ENCODE data around the gene SNX24. TPM values are rescaled to one million over a fixed set of nuclear protein-coding genes. Genes with fewer than 3 reads are reported as not detected.

The SNX24 gene
- polyA plus RNA-seq, 3 donors, result 3.5 to 10.6 (median 8.0) TPM

DNA sequence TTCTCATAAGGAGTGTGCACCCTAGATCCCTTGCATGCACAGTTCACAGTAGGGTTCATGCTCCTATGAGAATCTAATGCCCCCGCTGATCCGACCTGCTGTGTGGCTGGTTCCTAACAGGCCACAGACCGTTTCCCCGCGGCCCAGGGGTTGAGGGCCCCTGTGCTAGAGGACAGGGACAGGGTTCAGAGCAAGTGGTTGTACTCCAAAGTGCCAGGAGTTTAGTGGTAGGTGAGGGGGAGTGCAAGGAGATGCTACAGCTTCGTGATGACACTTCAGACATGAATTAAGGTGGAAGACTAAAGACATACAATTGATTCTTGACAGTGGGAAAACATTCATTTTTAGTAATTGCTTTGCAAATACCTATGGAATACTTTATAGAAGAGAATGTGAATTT is 40.5 kb downstream of the SNX24 start:
- H3K79me2 ChIP-seq (ENCODE audit: insufficient read depth, low read length), result no peaks in the 10 kb centered on the region
- peaks cover 0 to 6% (median 2%) of the 10 kb centered on the region in 7 donors for H3K9me3 Mint-ChIP-seq
- no peaks in the 10 kb centered on the region for H3K9me3 ChIP-seq (replicated peaks in 1 of 2; ENCODE audit: control insufficient read depth in 1 of 2, insufficient read depth in 1 of 2, low read length in 2 of 2)
- WGBS (ENCODE audit: insufficient coverage), result 96% methylated on average over 5 of the region's 6 CpGs
- TF ChIP-seq, protein P1, sequence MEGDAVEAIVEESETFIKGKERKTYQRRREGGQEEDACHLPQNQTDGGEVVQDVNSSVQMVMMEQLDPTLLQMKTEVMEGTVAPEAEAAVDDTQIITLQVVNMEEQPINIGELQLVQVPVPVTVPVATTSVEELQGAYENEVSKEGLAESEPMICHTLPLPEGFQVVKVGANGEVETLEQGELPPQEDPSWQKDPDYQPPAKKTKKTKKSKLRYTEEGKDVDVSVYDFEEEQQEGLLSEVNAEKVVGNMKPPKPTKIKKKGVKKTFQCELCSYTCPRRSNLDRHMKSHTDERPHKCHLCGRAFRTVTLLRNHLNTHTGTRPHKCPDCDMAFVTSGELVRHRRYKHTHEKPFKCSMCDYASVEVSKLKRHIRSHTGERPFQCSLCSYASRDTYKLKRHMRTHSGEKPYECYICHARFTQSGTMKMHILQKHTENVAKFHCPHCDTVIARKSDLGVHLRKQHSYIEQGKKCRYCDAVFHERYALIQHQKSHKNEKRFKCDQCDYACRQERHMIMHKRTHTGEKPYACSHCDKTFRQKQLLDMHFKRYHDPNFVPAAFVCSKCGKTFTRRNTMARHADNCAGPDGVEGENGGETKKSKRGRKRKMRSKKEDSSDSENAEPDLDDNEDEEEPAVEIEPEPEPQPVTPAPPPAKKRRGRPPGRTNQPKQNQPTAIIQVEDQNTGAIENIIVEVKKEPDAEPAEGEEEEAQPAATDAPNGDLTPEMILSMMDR (IDR thresholded peaks at IDR 0.05), result no peak
- H3K36me3 Mint-ChIP-seq, result peaks cover 2 to 4% of the 10 kb centered on the region in 2 donors
- no peak overlapping the region for H3K27ac ChIP-seq (ENCODE audit: low read depth in 1 of 2, low read length in 2 of 2)
- H3K4me3 Mint-ChIP-seq, result no peak overlapping the region
- no peaks in the 10 kb centered on the region for H3K36me3 ChIP-seq (replicated peaks in 1 of 2; ENCODE audit: control insufficient read depth in 1 of 2, insufficient read depth in 2 of 2, low read length in 2 of 2)
- H3K27ac Mint-ChIP-seq, result no peak overlapping the region
- H3K27me3 ChIP-seq (ENCODE audit: control insufficient read depth in 2 of 2, insufficient read depth in 2 of 2, low read length in 2 of 2), result no peaks in the 10 kb centered on the region
- H3K9ac ChIP-seq (ENCODE audit: insufficient read depth, low read length, poor library complexity, severe bottlenecking), result no peak overlapping the region
- H3K4me1 Mint-ChIP-seq, result peaks cover 15% of the 10 kb centered on the region
- H4K20me1 ChIP-seq (ENCODE audit: insufficient read depth, low read length), result no peaks in the 10 kb centered on the region
- peaks cover 0 to 2% (median 0%) of the 10 kb centered on the region in 3 donors for H3K27me3 Mint-ChIP-seq (ENCODE audit: low read depth in 3 of 3)
- H2AFZ ChIP-seq (ENCODE audit: insufficient read depth, low read depth, low read length, poor library complexity, severe bottlenecking), result no peak overlapping the region
- H3K4me1 ChIP-seq (ENCODE audit: control insufficient read depth in 1 of 2, insufficient read depth in 2 of 2, low read length in 2 of 2), result peaks cover 10 to 11% of the 10 kb centered on the region in 2 donors
- DNase-seq, result no peak
- intact Hi-C loops (cut with micrococcal nuclease), result no loop called here
- no peak overlapping the region for H3K4me3 ChIP-seq (replicated peaks in 1 of 3; ENCODE audit: low read depth in 2 of 3, low read length in 3 of 3)
- no peak overlapping the region for H3K4me2 ChIP-seq (replicated peaks; ENCODE audit: extremely low read depth, low read length, poor library complexity, severe bottlenecking)

DNA sequence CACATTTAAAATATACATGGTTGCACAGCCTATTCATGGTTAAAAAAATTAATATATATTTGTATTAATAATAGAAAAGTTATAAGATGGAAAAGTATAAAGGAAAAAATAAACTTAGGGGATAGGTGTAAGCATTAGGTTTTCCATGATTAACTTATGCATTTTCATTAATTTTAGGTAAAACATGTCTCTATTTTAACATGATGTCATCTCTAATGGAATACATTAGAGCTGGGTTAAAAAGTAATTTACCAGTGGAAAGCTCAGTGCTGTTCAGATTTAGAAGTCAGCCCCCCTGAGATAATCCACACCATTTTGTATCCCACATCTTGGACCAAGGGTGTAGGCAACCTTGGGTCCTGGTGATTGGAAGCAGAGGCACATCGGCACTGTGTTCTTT is 49.7 kb downstream of the SNX24 start:
- Histone ChIP-seq H3K27me3 (ENCODE audit: control insufficient read depth in 2 of 2, insufficient read depth in 2 of 2, low read length in 2 of 2) (no peaks in the 10 kb centered on the region), H3K79me2 (ENCODE audit: insufficient read depth, low read length) (no peaks in the 10 kb centered on the region), H3K4me1 (ENCODE audit: control insufficient read depth in 1 of 2, insufficient read depth in 2 of 2, low read length in 2 of 2) (peaks cover 7 to 12% of the 10 kb centered on the region in 2 donors), H2AFZ (ENCODE audit: insufficient read depth, low read depth, low read length, poor library complexity, severe bottlenecking) (no peak overlapping the region), H3K9me3 (replicated peaks in 1 of 2; ENCODE audit: control insufficient read depth in 1 of 2, insufficient read depth in 1 of 2, low read length in 2 of 2) (no peaks in the 10 kb centered on the region), H4K20me1 (ENCODE audit: insufficient read depth, low read length) (no peaks in the 10 kb centered on the region), H3K9ac (ENCODE audit: insufficient read depth, low read length, poor library complexity, severe bottlenecking) (no peak overlapping the region), H3K4me2 (replicated peaks; ENCODE audit: extremely low read depth, low read length, poor library complexity, severe bottlenecking) (no peak overlapping the region), H3K4me3 (replicated peaks in 1 of 3; ENCODE audit: low read depth in 2 of 3, low read length in 3 of 3) (no peak overlapping the region), H3K27ac (ENCODE audit: low read depth in 1 of 2, low read length in 2 of 2) (no peak overlapping the region), H3K36me3 (replicated peaks in 1 of 2; ENCODE audit: control insufficient read depth in 1 of 2, insufficient read depth in 2 of 2, low read length in 2 of 2) (no peaks in the 10 kb centered on the region)
- intact Hi-C loops (cut with micrococcal nuclease), result no loop called here
- Mint-ChIP-seq H3K9me3 (no peaks in the 10 kb centered on the region), H3K27me3 (ENCODE audit: low read depth in 3 of 3) (peaks cover 0 to 2% (median 0%) of the 10 kb centered on the region in 3 donors), H3K4me3 (no peak overlapping the region), H3K4me1 (peaks cover 16% of the 10 kb centered on the region), H3K36me3 (no peaks in the 10 kb centered on the region), H3K27ac (no peak overlapping the region)
- TF ChIP-seq, protein P1 (IDR thresholded peaks at IDR 0.05), result no peak
- no peak for DNase-seq
- WGBS (ENCODE audit: insufficient coverage), result 80% methylated on average over 1 of the region's 1 CpG

Measured in CD14-positive monocyte (primary cell).